ENCODE results near the gene LPIN1. TPM values are rescaled to one million over a fixed set of nuclear protein-coding genes. Genes with fewer than 3 reads are reported as not detected.
A peak's percentile ranks its signal among the peaks of the same experiment; 100 is the strongest.

LPIN1 gene
- total and polyA plus RNA-seq, 4 experiments from 2014 or later, result 13.3 to 83.9 (median 51.5) TPM

- Mint-ChIP-seq H3K4me1 (peaks cover 22 to 40% (median 30%) of the 10 kb centered on the region in 4 donors), H3K27ac (peak overlapping the region in 5 of 7 donors; percentile 12 to 79 (median 72)), H3K4me3 (no peak overlapping the region), H3K36me3 (peaks cover 54 to 71% of the 10 kb centered on the region in 2 donors), H3K27me3 (no peaks in the 10 kb centered on the region), H3K9me3 (no peaks in the 10 kb centered on the region)
- Histone ChIP-seq H3K4me3 (ENCODE audit: low read length in 2 of 2) (no peak overlapping the region), H3K36me3 (ENCODE audit: insufficient read depth, low read length) (peaks cover 41% of the 10 kb centered on the region), H3K4me1 (ENCODE audit: insufficient read depth, low read length) (peaks cover 19% of the 10 kb centered on the region), H3K27ac (ENCODE audit: low read depth, low read length) (no peak overlapping the region), H3K27me3 (ENCODE audit: insufficient read depth, low read length) (no peaks in the 10 kb centered on the region), H3K9me3 (ENCODE audit: control insufficient read depth in 1 of 2, low read length in 2 of 2) (no peaks in the 10 kb centered on the region)
- ChIA-PET CTCF (ENCODE audit: partially characterized antibody) (interaction anchor here (1.0 to 2.1 kb wide), 3 partner anchors 14 to 77 kb away, joined by 3 to 8 read pairs (median 3); no protein-coding TSS in a partner anchor), POLR2A (ENCODE audit: partially characterized antibody) (interaction anchor here (1.3 kb wide), 1 partner anchor 11 kb away, joined by 8 read pairs; no protein-coding TSS in a partner anchor)
- intact Hi-C loops (cut with micrococcal nuclease), result no loop called here
- DNase-seq, result no peak
These were observed 18.5 kb downstream of the LPIN1 start for GRCh38 chr2:11764920-11765319.

GRCh38 chr2:11765501-11765900, 19.1 kb downstream of the LPIN1 start:
- Histone ChIP-seq H3K27ac (ENCODE audit: low read depth, low read length) (no peak overlapping the region), H3K9me3 (ENCODE audit: control insufficient read depth in 1 of 2, low read length in 2 of 2) (no peaks in the 10 kb centered on the region), H3K4me1 (ENCODE audit: insufficient read depth, low read length) (peaks cover 19% of the 10 kb centered on the region), H3K27me3 (ENCODE audit: insufficient read depth, low read length) (no peaks in the 10 kb centered on the region), H3K36me3 (ENCODE audit: insufficient read depth, low read length) (peaks cover 46% of the 10 kb centered on the region), H3K4me3 (ENCODE audit: low read length in 2 of 2) (no peak overlapping the region)
- intact Hi-C loops (cut with micrococcal nuclease), result no loop called here
- H3K4me3 Mint-ChIP-seq, result no peak overlapping the region
- H3K36me3 Mint-ChIP-seq, result peaks cover 56 to 76% of the 10 kb centered on the region in 2 donors
- H3K27ac Mint-ChIP-seq, result peak overlapping the region in 1 of 7 donors; percentile 46
- ChIA-PET CTCF (ENCODE audit: partially characterized antibody) (interaction anchor here (1.4 to 1.9 kb wide), 3 partner anchors 16 to 32 kb away, joined by 3 to 5 read pairs (median 4); no protein-coding TSS in a partner anchor), POLR2A (ENCODE audit: partially characterized antibody) (interaction anchor here (0.8 to 1.3 kb wide), 2 partner anchors 10 to 11 kb away, joined by 3 to 8 read pairs; no protein-coding TSS in a partner anchor)
- peaks cover 22 to 37% (median 31%) of the 10 kb centered on the region in 4 donors for H3K4me1 Mint-ChIP-seq
- no peaks in the 10 kb centered on the region for H3K9me3 Mint-ChIP-seq
- no peaks in the 10 kb centered on the region for H3K27me3 Mint-ChIP-seq
- no peak for DNase-seq

- Mint-ChIP-seq H3K27me3 (no peaks in the 10 kb centered on the region), H3K4me1 (peaks cover 18 to 32% (median 28%) of the 10 kb centered on the region in 4 donors), H3K4me3 (no peak overlapping the region), H3K27ac (peak overlapping the region in 5 of 7 donors; percentile 46 to 83 (median 70)), H3K9me3 (no peaks in the 10 kb centered on the region), H3K36me3 (peaks cover 57 to 79% of the 10 kb centered on the region in 2 donors)
- H3K4me3 ChIP-seq (ENCODE audit: low read length in 2 of 2), result no peak overlapping the region
- intact Hi-C loops (cut with micrococcal nuclease), result no loop called here
- DNase-seq, result no peak
- CTCF ChIA-PET (ENCODE audit: partially characterized antibody), result interaction anchor here (1.2 to 1.9 kb wide), 4 partner anchors 12 to 32 kb away, joined by 3 to 5 read pairs (median 4); no protein-coding TSS in a partner anchor
- no peaks in the 10 kb centered on the region for H3K9me3 ChIP-seq (ENCODE audit: control insufficient read depth in 1 of 2, low read length in 2 of 2)
- POLR2A ChIA-PET (ENCODE audit: partially characterized antibody), result interaction anchor here (0.8 to 1.3 kb wide), 3 partner anchors 9 to 19 kb away, joined by 3 to 8 read pairs (median 4); partner anchors contain the start of gene LPIN1
- no peaks in the 10 kb centered on the region for H3K27me3 ChIP-seq (ENCODE audit: insufficient read depth, low read length)
- H3K27ac ChIP-seq (ENCODE audit: low read depth, low read length), result no peak overlapping the region
- H3K36me3 ChIP-seq (ENCODE audit: insufficient read depth, low read length), result peaks cover 52% of the 10 kb centered on the region
- H3K4me1 ChIP-seq (ENCODE audit: insufficient read depth, low read length), result peaks cover 14% of the 10 kb centered on the region
These were observed 19.6 kb downstream of the LPIN1 start for GRCh38 chr2:11766016-11766415.

DNA sequence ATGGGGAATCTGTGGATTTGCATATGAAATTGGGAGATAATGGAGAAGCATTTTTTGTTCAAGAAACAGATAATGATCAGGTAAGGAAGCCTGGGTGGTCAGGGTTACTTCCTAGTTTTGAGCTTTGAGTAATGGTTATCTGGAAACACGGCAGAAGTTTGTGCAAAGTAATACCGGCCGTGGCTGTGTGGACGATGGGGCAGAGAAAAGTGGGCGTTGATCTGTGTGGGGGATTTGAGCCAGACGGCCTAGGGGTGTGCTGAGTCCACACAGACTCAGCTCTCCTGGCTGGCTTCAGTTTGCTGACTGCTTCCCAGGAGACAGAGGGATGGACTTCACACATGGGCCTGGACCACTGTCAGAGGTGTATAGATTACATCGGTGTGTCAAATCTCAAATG, 21.3 kb downstream of the LPIN1 start:
- POLR2A ChIA-PET (ENCODE audit: partially characterized antibody), result interaction anchor here (1.2 to 1.4 kb wide), 2 partner anchors 14 to 17 kb away, joined by 4 to 7 read pairs; no protein-coding TSS in a partner anchor
- peaks cover 66 to 84% of the 10 kb centered on the region in 2 donors for H3K36me3 Mint-ChIP-seq
- peak overlapping the region in 5 of 7 donors; percentile 9 to 82 (median 47) for H3K27ac Mint-ChIP-seq

GRCh38 chr2:11768946-11769345, 22.5 kb downstream of the LPIN1 start:
- ChIA-PET POLR2A (ENCODE audit: partially characterized antibody) (no interaction called here), CTCF (ENCODE audit: partially characterized antibody) (interaction anchor here (1.0 kb wide), 1 partner anchor 22 kb away, joined by 4 read pairs; the partner anchor contains the start of gene LPIN1)
- H3K4me3 ChIP-seq (ENCODE audit: low read length in 2 of 2), result no peak overlapping the region
- peak overlapping the region in 3 of 7 donors; percentile 0 to 23 (median 3) for H3K27ac Mint-ChIP-seq
- H3K4me1 Mint-ChIP-seq, result peaks cover 7 to 20% (median 17%) of the 10 kb centered on the region in 4 donors
- no peak overlapping the region for H3K4me3 Mint-ChIP-seq
- no peaks in the 10 kb centered on the region for H3K27me3 Mint-ChIP-seq
- H3K36me3 Mint-ChIP-seq, result peaks cover 69 to 86% of the 10 kb centered on the region in 2 donors
- no peak for DNase-seq
- intact Hi-C loops (cut with micrococcal nuclease), result no loop called here
- H3K27me3 ChIP-seq (ENCODE audit: insufficient read depth, low read length), result no peaks in the 10 kb centered on the region
- no peaks in the 10 kb centered on the region for H3K9me3 ChIP-seq (ENCODE audit: control insufficient read depth in 1 of 2, low read length in 2 of 2)
- no peak overlapping the region for H3K27ac ChIP-seq (ENCODE audit: low read depth, low read length)
- H3K4me1 ChIP-seq (ENCODE audit: insufficient read depth, low read length), result peaks cover 6% of the 10 kb centered on the region
- H3K9me3 Mint-ChIP-seq, result no peaks in the 10 kb centered on the region
- H3K36me3 ChIP-seq (ENCODE audit: insufficient read depth, low read length), result peaks cover 62% of the 10 kb centered on the region

More for the DNA sequence above, 21.3 kb downstream of the LPIN1 start:
- peaks cover 6 to 17% (median 15%) of the 10 kb centered on the region in 4 donors for H3K4me1 Mint-ChIP-seq
- H3K4me3 ChIP-seq (ENCODE audit: low read length in 2 of 2), result no peak overlapping the region
- H3K36me3 ChIP-seq (ENCODE audit: insufficient read depth, low read length), result peaks cover 62% of the 10 kb centered on the region
- H3K9me3 Mint-ChIP-seq, result no peaks in the 10 kb centered on the region
- no peak overlapping the region for H3K4me3 Mint-ChIP-seq
- CTCF ChIA-PET (ENCODE audit: partially characterized antibody), result interaction anchor here (0.7 to 1.9 kb wide), 3 partner anchors 12 to 75 kb away, joined by 4 to 7 read pairs (median 6); no protein-coding TSS in a partner anchor
- no peaks in the 10 kb centered on the region for H3K9me3 ChIP-seq (ENCODE audit: control insufficient read depth in 1 of 2, low read length in 2 of 2)
- H3K27me3 ChIP-seq (ENCODE audit: insufficient read depth, low read length), result no peaks in the 10 kb centered on the region
- H3K4me1 ChIP-seq (ENCODE audit: insufficient read depth, low read length), result no peaks in the 10 kb centered on the region
- intact Hi-C loops (cut with micrococcal nuclease), result no loop called here
- no peaks in the 10 kb centered on the region for H3K27me3 Mint-ChIP-seq
- H3K27ac ChIP-seq (ENCODE audit: low read depth, low read length), result no peak overlapping the region
- no peak for DNase-seq

DNA sequence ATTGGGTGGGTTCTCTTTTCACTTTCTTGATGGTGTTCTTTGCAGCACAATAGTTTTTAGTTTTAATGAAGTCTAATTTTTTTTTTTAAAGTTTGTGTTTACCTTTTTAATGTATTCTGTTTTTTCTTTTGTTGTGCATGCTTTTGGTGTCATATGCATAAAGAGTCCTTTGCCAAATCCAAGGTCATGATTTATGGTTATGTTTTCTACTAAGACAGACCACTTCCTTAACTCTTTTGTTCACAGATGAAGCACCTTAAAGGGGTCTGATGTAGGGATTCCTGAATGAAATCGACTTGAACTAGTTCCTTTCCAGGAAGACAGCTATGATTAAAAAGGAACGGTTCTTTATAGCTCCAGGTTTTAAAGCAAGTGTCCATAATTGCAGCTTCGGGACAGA, 23.1 kb downstream of the LPIN1 start:
- CTCF ChIA-PET (ENCODE audit: partially characterized antibody), result interaction anchor here (1.0 kb wide), 1 partner anchor 22 kb away, joined by 4 read pairs; the partner anchor contains the start of gene LPIN1
- H3K36me3 ChIP-seq (ENCODE audit: insufficient read depth, low read length), result peaks cover 67% of the 10 kb centered on the region
- Mint-ChIP-seq H3K4me3 (no peak overlapping the region), H3K27ac (peak overlapping the region in 3 of 7 donors; percentile 0 to 58 (median 38)), H3K9me3 (no peaks in the 10 kb centered on the region), H3K36me3 (peaks cover 74 to 86% of the 10 kb centered on the region in 2 donors), H3K4me1 (peaks cover 13 to 20% (median 18%) of the 10 kb centered on the region in 4 donors), H3K27me3 (no peaks in the 10 kb centered on the region)
- H3K4me3 ChIP-seq (ENCODE audit: low read length in 2 of 2), result no peak overlapping the region
- POLR2A ChIA-PET (ENCODE audit: partially characterized antibody), result interaction anchor here (1.3 kb wide), 1 partner anchor 18 kb away, joined by 5 read pairs; no protein-coding TSS in a partner anchor
- DNase-seq, result no peak
- no peak overlapping the region for H3K27ac ChIP-seq (ENCODE audit: low read depth, low read length)
- no peaks in the 10 kb centered on the region for H3K27me3 ChIP-seq (ENCODE audit: insufficient read depth, low read length)
- no peaks in the 10 kb centered on the region for H3K9me3 ChIP-seq (ENCODE audit: control insufficient read depth in 1 of 2, low read length in 2 of 2)
- peaks cover 12% of the 10 kb centered on the region for H3K4me1 ChIP-seq (ENCODE audit: insufficient read depth, low read length)
- intact Hi-C loops (cut with micrococcal nuclease), result no loop called here

GRCh38 chr2:11770531-11771188, 24.2 kb downstream of the LPIN1 start:
- Mint-ChIP-seq H3K4me3 (no peak overlapping the region), H3K4me1 (peaks cover 19 to 29% (median 26%) of the 10 kb centered on the region in 4 donors), H3K36me3 (peaks cover 65 to 78% of the 10 kb centered on the region in 2 donors), H3K27ac (peak overlapping the region in 5 of 7 donors; percentile 2 to 88 (median 68)), H3K27me3 (no peaks in the 10 kb centered on the region), H3K9me3 (no peaks in the 10 kb centered on the region)
- CTCF ChIA-PET (ENCODE audit: partially characterized antibody), result interaction anchor here (1.3 to 1.5 kb wide), 2 partner anchors 9 to 78 kb away, joined by 3 to 10 read pairs; no protein-coding TSS in a partner anchor
- no peak overlapping the region for H3K27ac ChIP-seq (ENCODE audit: low read depth, low read length)
- intact Hi-C loops (cut with micrococcal nuclease), result no loop called here
- no peak for DNase-seq
- POLR2A ChIA-PET (ENCODE audit: partially characterized antibody), result interaction anchor here (1.0 to 1.3 kb wide), 2 partner anchors 19 to 26 kb away, joined by 3 to 5 read pairs; no protein-coding TSS in a partner anchor
- no peaks in the 10 kb centered on the region for H3K27me3 ChIP-seq (ENCODE audit: insufficient read depth, low read length)
- peaks cover 19% of the 10 kb centered on the region for H3K4me1 ChIP-seq (ENCODE audit: insufficient read depth, low read length)
- no peak overlapping the region for H3K4me3 ChIP-seq (ENCODE audit: low read length in 2 of 2)
- H3K9me3 ChIP-seq (ENCODE audit: control insufficient read depth in 1 of 2, low read length in 2 of 2), result no peaks in the 10 kb centered on the region
- peaks cover 60% of the 10 kb centered on the region for H3K36me3 ChIP-seq (ENCODE audit: insufficient read depth, low read length)
